Activated CD8-positive, alpha-beta memory T cell treated with anti-CD3 and anti-CD28 coated beads, Interleukin-2, amount 50 U/mL, for 48 hours (primary cell): ENCODE measurements around the gene S1PR1.

Source experiments
- DNase-seq: peaks from one replicate; pipeline ENCODE4 v3.0.0-alpha.2; 2020

S1PR1 gene

GRCh38 chr1:101282314-101283038, 45.7 kb downstream of the S1PR1 start:
- no peak for DNase-seq

- no peak for DNase-seq
These were observed 46.6 kb downstream of the S1PR1 start for GRCh38 chr1:101283443-101283842.

GRCh38 chr1:101284021-101284420, 47.2 kb downstream of the S1PR1 start:
- DNase-seq: peak; percentile 72

- DNase-seq: no peak
These were observed 47.9 kb downstream of the S1PR1 start for GRCh38 chr1:101284622-101285218.

- no peak for DNase-seq
These were observed 49.2 kb downstream of the S1PR1 start for GRCh38 chr1:101285922-101286570.

DNA sequence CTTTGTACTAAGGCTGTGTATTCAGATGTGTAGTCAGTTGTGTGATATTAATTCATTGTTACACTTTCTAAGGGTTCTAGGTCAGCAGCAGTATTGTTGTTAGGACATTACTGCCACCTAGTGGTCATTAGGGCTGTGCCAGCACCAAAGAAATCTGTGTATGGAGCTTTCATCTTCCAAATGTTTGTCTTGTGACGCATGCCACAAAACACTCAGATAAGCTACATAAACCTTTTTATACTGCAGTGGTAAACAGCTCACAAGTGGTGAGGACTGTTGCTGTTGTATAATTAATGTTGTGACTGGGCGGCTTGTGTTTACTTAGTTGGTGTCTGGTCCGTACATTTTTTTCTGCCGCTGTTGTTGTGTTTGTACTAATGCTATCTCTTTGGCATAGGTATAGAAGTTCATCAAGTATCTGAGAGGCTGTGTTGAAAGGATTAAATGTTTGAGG, 51.7 kb downstream of the S1PR1 start:
- DNase-seq: no peak

DNA sequence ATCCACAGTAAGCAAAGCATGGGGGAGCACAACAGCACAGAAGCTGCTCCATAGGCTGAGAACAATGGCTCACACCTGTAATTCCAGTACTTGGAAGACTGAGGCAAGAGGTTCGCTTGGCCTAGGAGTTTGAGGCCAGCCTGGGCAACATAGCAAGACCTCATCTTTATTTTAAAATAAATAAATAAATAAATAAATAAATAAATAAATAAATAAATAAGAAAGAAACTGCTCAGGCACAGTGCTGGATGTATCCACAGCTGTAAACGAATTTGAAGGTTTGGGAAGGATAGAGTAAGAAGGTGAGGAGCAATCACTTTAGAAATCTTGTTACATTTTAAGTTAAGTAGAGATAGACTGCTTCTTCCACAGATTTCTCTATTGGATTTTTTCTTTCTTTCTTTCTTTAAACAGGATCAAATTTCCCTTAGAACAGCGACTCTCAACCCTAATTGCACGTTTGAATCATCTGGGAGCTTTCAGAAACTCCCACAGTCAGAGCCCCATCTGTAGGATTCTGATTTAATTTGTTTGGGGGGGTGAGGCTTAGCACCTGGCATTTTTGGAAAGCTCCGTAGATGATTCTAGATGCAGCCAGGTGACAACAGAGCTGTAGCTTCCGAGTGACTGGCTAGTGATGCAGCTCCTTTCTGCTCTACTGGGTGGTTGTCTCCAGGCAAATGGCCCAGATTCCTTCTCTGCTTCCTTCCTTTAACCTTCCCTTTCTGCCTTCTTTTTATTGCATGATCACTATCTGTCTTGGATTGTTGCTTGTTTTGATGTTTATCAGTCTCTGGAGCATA, 53.5 kb downstream of the S1PR1 start:
- DNase-seq: peak; percentile 48
